ENCODE measurements around the gene APRT.

GRCh38 chr16:88763502-88764053 lies 48.1 kb downstream of the APRT start:
- TF ChIP-seq GATA2 (IDR thresholded peaks at IDR 0.05; ENCODE audit: low read depth, low read length), result no peak
- no peak for TF ChIP-seq GATA3 (IDR thresholded peaks at IDR 0.05; ENCODE audit: low read depth, low read length)

Measured in SH-SY5Y (cell line).